ENCODE measurements around the gene GHRL.
"Not testable (repeated sequence)": the region's sequence is repeated elsewhere in the genome, so short reads cannot be mapped to it uniquely, and the experiment has no call there.

Gene GHRL

GRCh38 chr3:10322352-10322710 is 29.6 kb upstream of the GHRL start:
- peak in 1 of 2 donors; percentile 56 for DNase-seq

DNA sequence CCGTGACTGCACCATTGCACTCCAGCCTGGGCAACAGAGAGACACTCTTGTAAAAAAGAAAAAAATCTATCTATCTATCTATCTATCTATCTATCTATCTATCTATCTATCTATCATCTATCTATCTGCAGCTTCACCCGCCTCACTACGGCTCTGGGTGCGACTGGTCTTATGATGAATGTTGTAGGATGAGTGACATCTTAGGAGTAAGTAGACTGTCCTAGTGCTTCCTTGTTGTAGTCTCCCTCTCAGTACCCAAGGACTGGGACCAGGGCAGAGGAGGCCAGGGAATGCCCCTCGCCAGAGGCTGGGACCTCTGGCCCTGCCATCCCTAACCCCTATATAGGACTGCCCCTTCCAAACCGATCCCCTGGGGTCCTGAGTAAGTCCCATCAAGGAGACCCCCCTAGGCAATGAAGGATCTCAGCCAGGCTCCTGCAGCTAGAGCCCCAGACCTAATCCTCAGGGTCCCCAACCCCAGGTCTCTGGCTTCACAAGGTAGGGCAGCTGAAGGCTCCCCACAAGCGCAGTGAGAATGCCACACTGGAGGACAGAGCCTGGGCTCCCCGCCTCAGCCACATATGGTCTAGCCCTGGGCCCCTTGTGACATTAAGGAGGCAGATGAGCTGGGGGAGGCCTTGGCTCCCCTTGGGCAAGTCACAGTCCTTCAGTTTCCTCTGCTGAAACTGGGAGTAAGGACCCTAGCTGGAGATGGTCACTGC is 29.0 kb upstream of the GHRL start:
- DNase-seq: no peak

- no peak for DNase-seq
Observed at GRCh38 chr3:10320320-10320677, 27.6 kb upstream of the GHRL start.

DNA sequence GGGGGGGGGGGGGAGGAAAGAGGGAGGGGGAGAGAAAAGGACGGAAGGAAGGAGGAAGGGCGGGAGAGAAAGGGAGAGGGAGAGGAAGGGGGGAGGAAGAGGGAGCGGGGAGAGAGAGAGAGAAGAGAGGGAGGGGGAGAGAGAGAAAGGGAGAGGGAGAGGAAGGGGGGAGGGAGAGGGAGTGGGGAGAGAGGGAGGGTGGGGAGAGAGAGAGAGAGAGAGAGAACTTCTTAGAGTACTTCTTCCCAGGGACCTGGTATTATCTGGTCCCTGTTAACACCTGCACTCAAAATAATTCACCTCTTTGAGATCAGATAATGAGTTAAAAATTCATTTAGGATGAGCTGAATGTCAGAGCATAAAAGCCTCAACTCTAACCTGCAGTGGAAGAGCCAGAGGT is 27.1 kb upstream of the GHRL start:
- no peak for DNase-seq

- no peak for DNase-seq
Observed at GRCh38 chr3:10319251-10319650, 26.5 kb upstream of the GHRL start.

DNA sequence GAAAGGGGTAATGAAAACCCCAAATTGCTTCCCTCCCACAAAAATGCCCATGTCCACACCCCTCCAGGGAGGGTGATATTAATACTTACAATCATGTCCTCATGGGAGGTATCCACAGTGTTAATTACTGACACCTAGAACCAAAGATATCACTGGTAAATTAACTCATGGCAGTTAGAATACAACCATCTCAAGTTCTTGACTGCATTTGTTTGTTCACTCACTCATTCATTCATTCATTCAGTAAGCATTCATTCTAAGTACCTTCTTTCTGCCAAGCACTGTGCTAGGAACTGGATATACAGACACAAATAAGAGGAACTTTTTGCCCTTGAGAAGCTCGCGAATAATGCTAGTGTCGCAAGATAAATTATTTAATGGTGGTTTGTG is 25.2 kb upstream of the GHRL start:
- DNase-seq: no peak

- DNase-seq: no peak
Observed at GRCh38 chr3:10317311-10317960, 24.7 kb upstream of the GHRL start.

GRCh38 chr3:10315771-10316344 is 23.1 kb upstream of the GHRL start:
- no peak for DNase-seq

GRCh38 chr3:10315101-10315500 is 22.4 kb upstream of the GHRL start:
- no peak for DNase-seq

- DNase-seq: no peak
Observed at GRCh38 chr3:10312861-10313260, 20.1 kb upstream of the GHRL start.

GRCh38 chr3:10312391-10312790 is 19.6 kb upstream of the GHRL start:
- no peak for DNase-seq

- DNase-seq: no peak
Observed at GRCh38 chr3:10311710-10312109, 19.0 kb upstream of the GHRL start.

GRCh38 chr3:10310578-10310977 is 17.8 kb upstream of the GHRL start:
- no peak for DNase-seq

- DNase-seq: no peak
Observed at GRCh38 chr3:10309736-10310135, 17.0 kb upstream of the GHRL start.

GRCh38 chr3:10308678-10309077 is 15.9 kb upstream of the GHRL start:
- no peak for DNase-seq

GRCh38 chr3:10306156-10306555 is 13.4 kb upstream of the GHRL start:
- DNase-seq: no peak

DNA sequence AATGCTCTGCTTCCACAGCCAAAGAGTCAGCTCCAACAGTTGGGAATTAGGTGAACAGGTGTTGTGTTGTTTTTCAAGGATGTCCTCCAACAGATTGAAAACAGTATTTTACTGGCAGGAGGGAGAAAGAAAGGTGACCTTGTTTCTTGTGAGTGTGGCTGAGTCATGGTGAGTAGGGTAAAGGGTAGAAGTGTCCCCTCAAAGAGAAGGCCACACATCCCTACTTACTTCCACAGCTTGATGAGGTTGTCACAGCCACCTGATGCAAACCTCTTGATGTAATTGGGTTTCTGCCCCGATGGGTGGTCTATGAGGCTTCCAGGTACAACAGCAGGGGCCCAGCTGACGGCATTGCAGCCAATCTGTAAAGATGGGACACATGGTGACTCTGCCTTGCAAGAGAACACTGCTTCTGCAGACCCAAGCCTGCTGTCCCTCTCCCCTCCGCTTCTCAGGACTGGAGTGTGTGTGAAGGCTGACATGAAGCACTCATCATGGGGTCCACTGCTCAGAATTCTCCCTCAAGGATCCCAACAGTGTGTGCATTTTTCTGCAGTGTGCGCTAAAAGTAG is 12.7 kb upstream of the GHRL start:
- no peak for DNase-seq

- no peak for DNase-seq
Observed at GRCh38 chr3:10304905-10305304, 12.2 kb upstream of the GHRL start.

GRCh38 chr3:10303785-10304184 is 11.0 kb upstream of the GHRL start:
- DNase-seq: no peak

GRCh38 chr3:10303105-10303504 is 10.4 kb upstream of the GHRL start:
- DNase-seq: no peak

- no peak for DNase-seq
Observed at GRCh38 chr3:10300087-10300486, 7.3 kb upstream of the GHRL start.

DNA sequence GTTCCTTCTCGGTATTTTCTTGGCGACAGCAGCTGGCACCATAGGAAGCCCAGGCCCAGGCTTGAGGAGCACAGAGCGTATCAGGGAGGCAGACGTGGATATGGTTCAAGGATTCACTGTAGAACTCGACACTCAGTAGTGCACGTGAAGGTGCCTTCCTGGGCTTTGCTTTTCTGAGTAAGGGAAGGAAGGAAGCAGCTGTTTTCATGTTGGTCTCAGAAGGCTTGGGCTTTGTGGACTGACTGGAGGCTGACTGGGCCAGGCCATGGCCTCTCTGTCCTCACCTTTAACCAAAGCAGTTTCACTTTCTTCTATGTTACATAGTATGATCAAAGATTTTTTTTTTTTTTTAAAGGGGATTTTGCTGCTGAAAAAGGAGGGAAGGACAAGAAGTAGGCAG is 6.9 kb upstream of the GHRL start:
- no peak for DNase-seq

DNA sequence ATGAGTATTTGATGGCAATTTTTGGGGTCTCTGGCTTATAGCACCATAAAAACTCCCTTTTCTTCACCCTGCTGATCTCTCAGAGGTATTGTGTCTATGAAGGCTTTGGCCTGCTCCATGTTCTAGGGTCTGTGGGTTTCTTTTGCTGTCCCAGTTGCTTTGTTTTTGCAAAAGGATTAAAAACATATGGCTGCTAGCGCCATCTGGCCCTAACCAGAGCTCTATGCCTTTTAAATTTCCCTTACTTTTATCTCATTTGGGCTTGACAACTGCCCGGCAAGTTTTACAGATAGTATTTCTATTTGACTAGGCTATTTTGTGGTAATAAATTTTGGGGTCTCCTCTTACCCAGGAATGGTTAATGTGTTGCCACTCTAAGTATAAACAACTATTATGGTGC is 6.4 kb upstream of the GHRL start:
- DNase-seq: no peak

DNA sequence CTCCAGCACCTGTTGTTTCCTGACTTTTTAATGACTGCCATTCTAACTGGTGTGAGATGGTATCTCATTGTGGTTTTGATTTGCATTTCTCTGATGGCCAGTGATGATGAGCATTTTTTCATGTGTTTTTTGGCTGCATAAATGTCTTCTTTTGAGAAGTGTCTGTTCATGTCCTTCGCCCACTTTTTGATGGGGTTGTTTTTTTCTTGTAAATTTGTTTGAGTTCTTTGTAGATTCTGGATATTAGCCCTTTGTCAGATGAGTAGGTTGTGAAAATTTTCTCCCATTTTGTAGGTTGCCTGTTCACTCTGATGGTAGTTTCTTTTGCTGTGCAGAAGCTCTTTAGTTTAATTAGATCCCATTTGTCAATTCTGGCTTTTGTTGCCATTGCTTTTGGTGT is 5.3 kb upstream of the GHRL start:
- DNase-seq: not testable (repeated sequence)

Measured in inflammatory macrophage treated with lipopolysaccharide for 1 hour (primary cell).